ENCODE results near the gene PPP2R5E. TPM values are rescaled to one million over a fixed set of nuclear protein-coding genes. Genes with fewer than 3 reads are reported as not detected.
"Not testable (repeated sequence)": the region's sequence is repeated elsewhere in the genome, so short reads cannot be mapped to it uniquely, and the experiment has no call there.

Gene PPP2R5E
- 43.7 TPM for total RNA-seq (ENCODE audit: unreplicated experiment)
- long read RNA-seq, full-length matches to known transcripts: 5 of 9 reads
- long read RNA-seq, partial matches to known transcripts: 1 of 9 reads
- long read RNA-seq, other reads (novel, unspliced or antisense): 3 of 9 reads

DNA sequence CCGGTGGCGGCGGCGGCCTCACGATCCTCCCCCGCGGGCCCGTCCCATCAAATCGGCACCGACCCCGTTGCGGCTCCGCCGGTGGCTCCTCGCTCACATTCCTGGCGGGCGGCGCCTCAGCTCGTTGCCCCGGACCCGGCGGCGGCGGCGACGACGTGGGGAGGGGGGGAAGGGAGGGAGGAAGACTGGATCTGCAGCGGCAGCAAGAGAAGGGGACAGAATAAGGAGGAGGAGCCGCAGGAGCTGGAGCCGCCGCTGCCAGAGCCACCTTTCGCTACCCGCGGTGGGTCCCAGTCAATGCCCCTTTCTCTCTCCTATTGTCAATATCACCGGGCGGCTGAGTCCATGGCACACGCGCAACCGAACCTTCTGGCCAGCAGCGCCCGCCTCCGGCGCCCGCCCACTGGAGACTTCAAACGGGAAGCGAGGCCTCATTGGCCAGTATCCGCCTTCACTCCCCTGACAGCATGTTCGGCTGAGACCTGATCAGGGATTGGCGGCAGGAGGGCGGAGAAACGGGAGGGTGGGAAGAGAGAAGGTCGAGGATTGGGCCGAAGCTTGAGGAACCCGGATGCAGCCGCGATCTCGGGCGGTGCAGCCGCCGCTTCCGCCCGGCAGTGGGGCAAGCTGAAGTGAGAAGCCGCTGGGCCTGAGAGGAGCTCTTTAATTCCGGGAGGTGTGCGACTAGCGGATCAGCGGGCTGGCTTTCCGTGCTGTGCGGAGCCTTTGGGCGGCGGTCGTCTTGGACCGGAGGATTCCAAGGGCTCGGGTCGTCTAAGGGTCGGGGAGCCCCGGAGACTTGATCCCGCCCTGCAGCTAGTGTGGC is at the start of gene PPP2R5E:
TSS of gene PPP2R5E (minus strand) at position 378 of the 826 bp plus-strand sequence. CDS start 3,692 bp downstream, outside the sequence.
- H3K9me3 Mint-ChIP-seq (ENCODE audit: unreplicated experiment): no peaks in the 10 kb centered on the region
- peak within 1 kb of the TSS; percentile 74 for H3K27ac Mint-ChIP-seq (ENCODE audit: unreplicated experiment)
- H3K4me3 Mint-ChIP-seq (ENCODE audit: unreplicated experiment): peak within 1 kb of the TSS; percentile 91
- peaks cover 16% of the 10 kb centered on the region for H3K4me1 Mint-ChIP-seq (ENCODE audit: unreplicated experiment)
- peaks cover 3% of the 10 kb centered on the region for H3K27me3 Mint-ChIP-seq (ENCODE audit: unreplicated experiment)
- peaks cover 9% of the 10 kb centered on the region for H3K36me3 Mint-ChIP-seq (ENCODE audit: low read depth, unreplicated experiment)
- peak; percentile 96 for DNase-seq (ENCODE audit: low spot score)
- TF ChIP-seq, protein P1, sequence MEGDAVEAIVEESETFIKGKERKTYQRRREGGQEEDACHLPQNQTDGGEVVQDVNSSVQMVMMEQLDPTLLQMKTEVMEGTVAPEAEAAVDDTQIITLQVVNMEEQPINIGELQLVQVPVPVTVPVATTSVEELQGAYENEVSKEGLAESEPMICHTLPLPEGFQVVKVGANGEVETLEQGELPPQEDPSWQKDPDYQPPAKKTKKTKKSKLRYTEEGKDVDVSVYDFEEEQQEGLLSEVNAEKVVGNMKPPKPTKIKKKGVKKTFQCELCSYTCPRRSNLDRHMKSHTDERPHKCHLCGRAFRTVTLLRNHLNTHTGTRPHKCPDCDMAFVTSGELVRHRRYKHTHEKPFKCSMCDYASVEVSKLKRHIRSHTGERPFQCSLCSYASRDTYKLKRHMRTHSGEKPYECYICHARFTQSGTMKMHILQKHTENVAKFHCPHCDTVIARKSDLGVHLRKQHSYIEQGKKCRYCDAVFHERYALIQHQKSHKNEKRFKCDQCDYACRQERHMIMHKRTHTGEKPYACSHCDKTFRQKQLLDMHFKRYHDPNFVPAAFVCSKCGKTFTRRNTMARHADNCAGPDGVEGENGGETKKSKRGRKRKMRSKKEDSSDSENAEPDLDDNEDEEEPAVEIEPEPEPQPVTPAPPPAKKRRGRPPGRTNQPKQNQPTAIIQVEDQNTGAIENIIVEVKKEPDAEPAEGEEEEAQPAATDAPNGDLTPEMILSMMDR (IDR thresholded peaks at IDR 0.05; ENCODE audit: unreplicated experiment): no peak

DNA sequence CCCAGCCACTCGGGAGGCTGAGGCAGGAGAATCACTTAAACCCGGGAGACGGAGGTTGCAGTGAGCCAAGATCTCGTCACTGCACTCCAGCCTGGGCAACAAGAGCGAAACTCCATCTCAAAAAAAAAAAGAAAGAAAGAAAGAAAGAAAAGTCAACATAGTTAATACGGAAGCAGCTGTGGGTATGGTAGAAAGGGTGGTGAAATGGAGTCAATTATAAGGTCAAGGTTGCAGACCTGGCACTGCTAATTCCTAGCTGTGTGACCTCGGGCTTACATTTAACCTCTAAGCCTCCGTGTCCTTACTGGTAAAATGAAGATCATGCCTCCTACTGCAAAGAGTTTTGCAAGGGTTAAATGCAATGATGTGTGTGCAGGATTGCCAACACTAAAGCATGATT is 39.9 kb upstream of the PPP2R5E start:
- not testable (repeated sequence) for H3K9me3 Mint-ChIP-seq (ENCODE audit: unreplicated experiment); H3K27me3 Mint-ChIP-seq (ENCODE audit: unreplicated experiment); DNase-seq (ENCODE audit: low spot score); H3K27ac Mint-ChIP-seq (ENCODE audit: unreplicated experiment); H3K4me1 Mint-ChIP-seq (ENCODE audit: unreplicated experiment); H3K4me3 Mint-ChIP-seq (ENCODE audit: unreplicated experiment); H3K36me3 Mint-ChIP-seq (ENCODE audit: low read depth, unreplicated experiment)

DNA sequence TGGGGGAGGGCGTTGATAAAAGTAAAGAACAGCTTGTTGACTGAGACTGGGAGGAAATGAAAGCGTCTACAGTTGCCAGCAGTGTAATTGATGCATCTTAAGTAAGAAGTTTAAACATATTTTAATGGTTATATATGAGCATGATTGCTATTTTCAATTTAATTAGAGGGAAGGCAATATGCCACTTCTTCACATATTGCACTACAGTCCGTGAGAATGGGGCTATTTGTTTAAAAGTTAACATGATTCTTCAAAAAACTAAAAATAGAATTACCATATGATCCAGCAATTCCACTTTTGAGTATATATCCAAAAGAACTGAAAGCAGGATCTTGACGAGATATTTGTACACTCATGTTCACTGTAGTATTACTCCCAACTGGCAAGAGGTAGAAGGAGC is 38.3 kb upstream of the PPP2R5E start:
- H3K4me3 Mint-ChIP-seq (ENCODE audit: unreplicated experiment): no peak overlapping the region
- H3K9me3 Mint-ChIP-seq (ENCODE audit: unreplicated experiment): no peaks in the 10 kb centered on the region
- no peaks in the 10 kb centered on the region for H3K4me1 Mint-ChIP-seq (ENCODE audit: unreplicated experiment)
- peaks cover 2% of the 10 kb centered on the region for H3K27me3 Mint-ChIP-seq (ENCODE audit: unreplicated experiment)
- DNase-seq (ENCODE audit: low spot score): no peak
- H3K36me3 Mint-ChIP-seq (ENCODE audit: low read depth, unreplicated experiment): no peaks in the 10 kb centered on the region
- TF ChIP-seq, protein P1 (IDR thresholded peaks at IDR 0.05; ENCODE audit: unreplicated experiment): no peak
- no peak overlapping the region for H3K27ac Mint-ChIP-seq (ENCODE audit: unreplicated experiment)

DNA sequence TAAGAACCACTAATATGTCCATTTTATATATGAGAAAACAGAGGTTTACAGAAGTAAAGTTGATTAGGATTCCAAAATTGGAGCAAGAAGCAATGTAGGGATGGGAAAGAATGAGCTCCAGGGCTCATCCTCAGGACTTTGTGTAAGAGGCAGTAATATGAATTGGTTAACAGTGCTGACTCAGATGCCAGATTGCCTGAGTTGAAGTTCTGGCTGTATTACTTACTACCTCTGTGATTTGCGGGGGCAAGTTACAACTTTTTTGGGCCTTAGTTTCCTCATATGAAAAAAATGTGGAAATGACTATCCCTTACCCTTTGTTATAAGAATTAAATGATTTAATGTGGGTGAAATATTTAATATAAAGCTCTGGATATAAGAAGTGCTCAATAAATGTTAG is 35.1 kb upstream of the PPP2R5E start:
- H3K4me1 Mint-ChIP-seq (ENCODE audit: unreplicated experiment): no peaks in the 10 kb centered on the region
- no peak overlapping the region for H3K27ac Mint-ChIP-seq (ENCODE audit: unreplicated experiment)
- TF ChIP-seq, protein P1 (IDR thresholded peaks at IDR 0.05; ENCODE audit: unreplicated experiment): no peak
- H3K9me3 Mint-ChIP-seq (ENCODE audit: unreplicated experiment): no peaks in the 10 kb centered on the region
- no peak for DNase-seq (ENCODE audit: low spot score)
- H3K36me3 Mint-ChIP-seq (ENCODE audit: low read depth, unreplicated experiment): no peaks in the 10 kb centered on the region
- no peak overlapping the region for H3K4me3 Mint-ChIP-seq (ENCODE audit: unreplicated experiment)
- H3K27me3 Mint-ChIP-seq (ENCODE audit: unreplicated experiment): no peaks in the 10 kb centered on the region

DNA sequence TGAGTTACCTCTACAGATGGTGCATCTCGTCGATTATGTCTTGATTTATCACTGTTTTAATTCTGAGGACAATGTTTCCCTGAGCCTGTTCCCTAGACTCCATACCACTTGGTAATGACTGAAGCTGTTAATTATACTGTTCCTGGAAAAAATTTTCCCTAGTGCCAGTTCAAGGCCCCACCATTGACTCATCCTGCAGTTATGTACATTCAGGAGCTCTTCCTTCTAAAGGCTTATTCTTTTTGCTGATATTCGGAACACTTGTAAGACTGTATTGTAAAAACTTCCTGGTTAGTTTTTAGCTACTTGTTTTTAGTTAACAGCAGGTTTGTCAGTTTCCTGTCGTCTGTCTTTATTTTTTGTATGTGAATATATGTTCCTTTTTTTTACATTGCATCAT is 30.4 kb upstream of the PPP2R5E start:
- no peak for DNase-seq (ENCODE audit: low spot score)
- Mint-ChIP-seq H3K4me3 (ENCODE audit: unreplicated experiment) (no peak overlapping the region), H3K27me3 (ENCODE audit: unreplicated experiment) (no peaks in the 10 kb centered on the region), H3K36me3 (ENCODE audit: low read depth, unreplicated experiment) (no peaks in the 10 kb centered on the region), H3K27ac (ENCODE audit: unreplicated experiment) (no peak overlapping the region), H3K4me1 (ENCODE audit: unreplicated experiment) (no peaks in the 10 kb centered on the region), H3K9me3 (ENCODE audit: unreplicated experiment) (no peaks in the 10 kb centered on the region)
- TF ChIP-seq, protein P1 (IDR thresholded peaks at IDR 0.05; ENCODE audit: unreplicated experiment): no peak

Measured in endothelial cell (in vitro differentiated cells).